HS-27A (cell line): ENCODE data around the gene ZC4H2.
"Not testable (repeated sequence)": the region's sequence is repeated elsewhere in the genome, so short reads cannot be mapped to it uniquely, and the experiment has no call there.

Source experiments
- DNase-seq: peaks from one replicate; pipeline ENCODE4 v3.0.0-alpha.2; 2012; ENCODE audit warnings: low read depth, missing footprints

Gene ZC4H2, protein sequence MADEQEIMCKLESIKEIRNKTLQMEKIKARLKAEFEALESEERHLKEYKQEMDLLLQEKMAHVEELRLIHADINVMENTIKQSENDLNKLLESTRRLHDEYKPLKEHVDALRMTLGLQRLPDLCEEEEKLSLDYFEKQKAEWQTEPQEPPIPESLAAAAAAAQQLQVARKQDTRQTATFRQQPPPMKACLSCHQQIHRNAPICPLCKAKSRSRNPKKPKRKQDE

GRCh38 chrX:64975989-64976672 lies at the start of gene ZC4H2:
ZC4H2 (minus strand) TSS chrX:64976450; CDS start chrX:64976377, 73 bp downstream.
- DNase-seq, result no peak

GRCh38 chrX:65017451-65017850 lies 41.2 kb upstream of the ZC4H2 start:
- DNase-seq, result no peak

- DNase-seq, result no peak
Measured at GRCh38 chrX:65014230-65014629, 38.0 kb upstream of the ZC4H2 start.

DNA sequence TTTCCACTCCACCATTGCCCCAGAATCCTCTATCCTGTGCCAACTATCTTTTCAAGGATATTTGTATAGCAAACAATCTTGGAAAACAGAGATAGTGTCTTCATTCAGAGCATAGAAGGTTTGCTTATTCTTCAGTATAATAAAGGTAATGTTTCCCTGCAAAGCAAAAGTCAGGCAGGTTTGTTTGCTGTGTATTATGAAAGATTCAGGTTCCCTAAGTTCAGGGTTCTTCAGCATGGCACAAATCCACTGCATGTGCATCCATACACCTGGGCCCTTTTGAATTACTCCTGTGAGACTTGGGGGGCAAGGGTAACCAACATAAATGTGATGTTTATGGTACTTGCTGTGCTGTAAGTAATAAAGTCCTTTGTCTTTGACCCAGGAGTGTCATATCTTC lies 33.2 kb upstream of the ZC4H2 start:
- DNase-seq, result no peak

GRCh38 chrX:65002208-65002607 lies 26.0 kb upstream of the ZC4H2 start:
- DNase-seq, result not testable (repeated sequence)

DNA sequence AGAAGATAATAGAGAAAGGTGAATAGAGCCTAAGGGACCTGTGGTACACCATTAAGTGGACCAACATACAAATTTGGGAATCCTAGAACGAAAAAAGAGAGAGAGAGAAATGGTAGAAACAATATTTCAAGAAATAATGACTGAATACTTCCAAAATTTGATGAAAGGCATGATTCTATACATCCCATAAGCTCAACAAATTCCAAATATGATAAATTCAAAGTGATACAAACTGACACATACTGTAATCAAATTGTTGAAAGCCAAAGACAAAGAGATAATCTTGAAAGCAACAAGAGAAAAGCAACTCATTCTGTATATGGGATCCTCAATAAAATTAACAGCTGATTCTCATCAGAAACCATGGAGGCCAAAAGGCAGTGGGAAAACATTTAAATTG lies 20.6 kb upstream of the ZC4H2 start:
- no peak for DNase-seq

DNA sequence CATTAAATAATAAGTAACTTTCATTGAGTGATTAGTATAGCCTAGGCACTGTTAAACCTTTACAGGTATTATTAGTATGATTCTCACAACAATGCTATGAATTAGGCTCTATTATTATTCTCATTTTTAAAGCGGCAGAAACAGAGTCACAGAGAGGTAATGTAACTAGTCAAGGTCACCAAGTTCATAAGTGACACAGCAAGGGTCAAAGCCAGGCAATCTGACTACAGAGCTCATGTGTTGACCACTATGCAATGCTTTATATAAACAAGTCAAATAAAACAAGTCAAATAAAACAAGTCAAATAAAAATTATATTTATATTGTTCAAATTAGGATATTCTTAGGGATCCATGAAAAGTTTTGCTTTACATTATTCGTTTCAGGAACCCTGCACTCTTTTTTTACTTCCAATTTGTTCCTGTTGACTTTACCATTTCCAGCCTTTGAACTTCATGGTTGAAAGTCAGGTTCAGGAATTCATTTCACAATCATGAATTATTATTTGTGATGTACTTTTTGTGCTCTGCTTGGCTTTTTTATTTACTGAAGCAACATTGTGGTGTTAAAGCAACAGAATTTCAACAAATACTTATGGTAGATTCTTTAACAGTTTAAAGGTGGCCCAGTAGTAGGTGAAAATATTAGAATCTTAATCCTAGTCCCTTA lies 18.0 kb upstream of the ZC4H2 start:
- DNase-seq, result no peak

GRCh38 chrX:64977830-64978229 lies 1.6 kb upstream of the ZC4H2 start:
- no peak for DNase-seq

DNA sequence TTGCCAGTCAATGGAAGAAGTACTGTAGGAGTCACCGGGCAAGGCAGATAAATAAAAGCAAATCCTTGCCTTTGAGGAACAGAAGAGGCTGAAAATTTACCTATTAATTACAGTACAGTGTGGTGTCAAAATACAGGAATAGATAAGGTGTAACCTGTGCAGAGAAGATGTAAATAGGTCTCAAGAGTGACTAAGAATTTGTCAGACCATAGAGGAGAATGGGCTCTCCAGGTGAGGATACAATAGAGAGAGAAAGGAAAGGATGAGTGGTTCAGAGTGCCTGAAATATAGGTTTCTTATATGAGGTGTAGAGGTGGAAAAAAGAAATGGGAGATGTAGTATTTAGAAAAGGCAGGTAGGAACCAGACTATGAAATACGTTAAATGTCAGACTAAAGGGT lies 801 bp upstream of the ZC4H2 start:
- DNase-seq, result no peak

GRCh38 chrX:64976673-64977040 lies 407 bp upstream of the ZC4H2 start:
- no peak for DNase-seq

DNA sequence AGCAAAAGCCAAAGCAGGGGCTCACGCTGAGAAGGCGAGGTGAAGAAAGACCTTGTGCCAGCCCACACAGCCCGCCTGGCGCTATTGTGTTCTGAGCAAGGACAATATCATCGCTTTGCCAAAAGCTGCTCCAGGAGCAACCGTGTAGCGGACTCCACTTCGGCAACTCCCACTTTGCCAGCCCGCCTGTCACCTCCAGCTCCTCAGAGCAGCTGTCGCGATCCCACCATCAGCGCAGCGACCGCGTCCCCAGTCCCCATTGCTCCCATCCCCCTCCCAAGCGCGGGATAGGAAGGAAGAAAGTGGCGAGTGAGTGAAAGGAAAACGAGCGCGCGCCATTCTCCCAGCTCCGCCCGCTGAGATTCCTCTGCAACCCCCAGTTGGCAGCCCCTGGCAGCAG lies 759 bp downstream of the ZC4H2 start:
- no peak for DNase-seq

DNA sequence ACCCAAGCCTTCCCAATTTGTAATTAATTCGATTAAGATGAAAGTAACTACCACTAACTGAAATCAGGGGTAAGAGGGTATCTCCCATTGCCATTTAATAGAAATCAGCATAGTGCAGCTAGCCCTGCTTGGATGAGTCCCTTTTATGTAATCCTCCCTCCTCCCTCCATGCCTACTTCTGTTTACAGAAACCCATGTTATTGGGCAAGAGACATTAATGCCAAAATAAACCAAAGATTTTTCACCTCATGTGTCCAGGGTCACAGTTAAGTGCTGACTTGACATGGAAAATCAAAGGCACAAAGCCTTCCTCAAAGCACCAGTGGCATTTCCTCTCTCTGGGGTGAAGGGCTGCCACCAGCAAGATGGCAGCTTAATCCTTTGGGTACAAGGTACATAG lies 50.8 kb downstream of the ZC4H2 start:
- DNase-seq, result no peak

DNA sequence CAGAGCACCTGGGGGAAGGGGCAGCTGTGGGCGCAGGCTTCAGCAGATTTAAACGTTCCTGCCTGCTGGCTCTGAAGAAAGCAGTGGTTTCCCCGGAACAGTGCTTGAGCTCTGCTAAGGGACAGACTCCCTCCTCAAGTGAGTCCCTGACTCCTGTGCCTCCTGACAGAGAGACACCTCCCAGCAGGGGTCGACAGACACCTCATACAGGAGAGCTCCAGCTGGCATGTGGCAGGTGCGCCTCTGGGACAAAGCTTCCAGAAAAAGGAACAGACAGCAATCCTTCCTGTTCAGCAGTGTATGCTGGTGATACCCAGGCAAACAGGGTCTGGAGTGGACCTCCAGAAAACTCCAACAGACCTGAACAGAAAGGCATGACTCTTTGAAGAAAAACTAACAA lies 68.1 kb downstream of the ZC4H2 start:
- no peak for DNase-seq

- no peak for DNase-seq
Measured at GRCh38 chrX:64894454-64895038, 81.7 kb downstream of the ZC4H2 start.

DNA sequence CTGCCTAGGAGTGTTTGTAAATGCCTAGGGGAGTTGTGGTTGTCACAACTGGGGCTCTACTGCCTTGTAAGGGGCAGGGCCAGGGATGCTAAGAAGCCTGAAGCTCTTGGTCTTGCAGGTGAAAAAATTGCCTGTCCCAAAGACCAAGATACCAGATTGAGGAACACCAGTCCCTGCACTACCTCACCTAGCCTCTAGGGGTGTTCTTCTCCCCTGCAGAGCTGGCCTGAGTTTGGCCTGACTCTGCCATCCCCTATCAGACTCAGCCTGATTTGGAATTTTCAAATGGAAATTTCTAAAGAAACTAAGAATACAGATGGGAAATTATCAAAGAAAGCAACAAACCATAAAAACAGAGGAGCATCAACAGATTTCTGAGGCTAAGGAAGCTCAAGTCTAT lies 90.4 kb downstream of the ZC4H2 start:
- no peak for DNase-seq

GRCh38 chrX:64878709-64879108 lies 97.5 kb downstream of the ZC4H2 start:
- DNase-seq, result not testable (repeated sequence)

DNA sequence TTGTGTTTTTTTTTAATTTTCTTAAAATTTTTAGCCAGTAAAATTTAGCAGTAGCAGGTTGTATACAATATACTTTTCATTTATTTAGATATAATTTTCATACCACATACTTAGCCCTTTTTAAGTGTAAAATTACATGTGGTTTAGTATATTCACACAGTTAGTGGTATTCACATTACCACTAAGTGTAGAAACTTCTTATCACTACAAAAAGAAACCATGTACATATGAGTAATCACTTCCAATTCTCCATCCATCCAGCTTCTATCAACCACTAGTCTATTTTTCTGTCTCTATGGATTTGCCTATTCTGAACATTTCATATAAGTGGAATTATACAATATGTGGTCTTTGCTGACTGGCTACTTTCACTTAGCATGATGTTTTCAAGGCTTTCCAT lies 109.0 kb downstream of the ZC4H2 start:
- no peak for DNase-seq
